Subcutaneous abdominal adipose tissue (tissue), 5 donors: ENCODE measurements around the gene SOAT1.
A peak's percentile ranks its signal among the peaks of the same experiment; 100 is the strongest.
"Not testable (repeated sequence)": the region's sequence is repeated elsewhere in the genome, so short reads cannot be mapped to it uniquely, and the experiment has no call there.

Experiments used
- H3K27ac ChIP-seq: one replicate; pipeline ENCODE4 v1.7.0; 2013; ENCODE audit warnings: low read depth, mild to moderate bottlenecking, inconsistent platforms, low read length, moderate library complexity
- H3K27me3 ChIP-seq, 5 donors: one replicate each; pipeline ENCODE4 v1.7.0; 2013; ENCODE audit warnings: low read length in 5 of 5, inconsistent platforms in 1 of 5; ENCODE audit not compliant: control insufficient read depth in 5 of 5, insufficient read depth in 4 of 5
- H3K36me3 ChIP-seq, 5 donors: one replicate each; pipeline ENCODE4 v1.7.0; 2013; ENCODE audit warnings: low read length in 5 of 5; ENCODE audit not compliant: control insufficient read depth in 5 of 5, insufficient read depth in 5 of 5
- H3K4me1 ChIP-seq, 5 donors: one replicate each; pipeline ENCODE4 v1.7.0; 2013; ENCODE audit warnings: low read length in 5 of 5, mild to moderate bottlenecking in 3 of 5, moderate library complexity in 1 of 5; ENCODE audit not compliant: control insufficient read depth in 5 of 5, insufficient read depth in 5 of 5
- H3K4me3 ChIP-seq, 5 donors: one replicate each; pipeline ENCODE4 v1.7.0; 2013; ENCODE audit warnings: low read length in 5 of 5, low read depth in 1 of 5
- H3K9ac ChIP-seq, 5 donors: one replicate each; pipeline ENCODE4 v1.7.0; 2013; ENCODE audit warnings: low read length in 5 of 5, mild to moderate bottlenecking in 4 of 5, moderate library complexity in 3 of 5
- H3K9me3 ChIP-seq, 5 donors: one replicate each; pipeline ENCODE4 v1.7.0; 2013; ENCODE audit warnings: low read length in 5 of 5; ENCODE audit not compliant: control insufficient read depth in 5 of 5
- donor health status: healthy.
- donor health status: healthy.
- donor health status: healthy.
- donor health status: healthy.
- donor health status: healthy.

SOAT1 gene

GRCh38 chr1:179274424-179274823 lies 19.2 kb upstream of the SOAT1 start:
- H3K36me3 ChIP-seq, H3K9ac ChIP-seq, H3K27ac ChIP-seq, H3K9me3 ChIP-seq, H3K4me1 ChIP-seq, H3K27me3 ChIP-seq, H3K4me3 ChIP-seq: not testable (repeated sequence)

GRCh38 chr1:179278920-179279319 lies 14.7 kb upstream of the SOAT1 start:
- Histone ChIP-seq H3K4me3 (no peak overlapping the region), H3K9ac (no peak overlapping the region), H3K36me3 (no peaks in the 10 kb centered on the region), H3K27ac (no peak overlapping the region), H3K4me1 (no peaks in the 10 kb centered on the region), H3K27me3 (no peaks in the 10 kb centered on the region), H3K9me3 (peaks cover 0 to 8% (median 4%) of the 10 kb centered on the region in 5 donors)

- no peaks in the 10 kb centered on the region for H3K27me3 ChIP-seq
- H3K9ac ChIP-seq, result no peak overlapping the region
- H3K4me1 ChIP-seq, result peaks cover 0 to 3% (median 0%) of the 10 kb centered on the region in 5 donors
- no peak overlapping the region for H3K4me3 ChIP-seq
- peaks cover 0 to 6% (median 4%) of the 10 kb centered on the region in 5 donors for H3K9me3 ChIP-seq
- no peaks in the 10 kb centered on the region for H3K36me3 ChIP-seq
- no peak overlapping the region for H3K27ac ChIP-seq
Measured at GRCh38 chr1:179283992-179284391, 9.6 kb upstream of the SOAT1 start.

GRCh38 chr1:179287946-179288345 lies 5.7 kb upstream of the SOAT1 start:
- Histone ChIP-seq H3K9me3 (no peaks in the 10 kb centered on the region), H3K36me3 (no peaks in the 10 kb centered on the region), H3K9ac (no peak overlapping the region), H3K27ac (no peak overlapping the region), H3K4me1 (peaks cover 0 to 5% (median under 1%) of the 10 kb centered on the region in 5 donors), H3K4me3 (no peak overlapping the region), H3K27me3 (no peaks in the 10 kb centered on the region)

- no peak overlapping the region for H3K9ac ChIP-seq
- no peaks in the 10 kb centered on the region for H3K36me3 ChIP-seq
- no peaks in the 10 kb centered on the region for H3K27me3 ChIP-seq
- no peak overlapping the region for H3K4me3 ChIP-seq
- H3K4me1 ChIP-seq, result peaks cover 0 to 14% (median 6%) of the 10 kb centered on the region in 5 donors
- no peaks in the 10 kb centered on the region for H3K9me3 ChIP-seq
- no peak overlapping the region for H3K27ac ChIP-seq
Measured at GRCh38 chr1:179288977-179289376, 4.6 kb upstream of the SOAT1 start.

GRCh38 chr1:179295164-179295755 lies 1.7 kb downstream of the SOAT1 start:
- Histone ChIP-seq H3K27ac (no peak overlapping the region), H3K9ac (no peak overlapping the region), H3K36me3 (no peaks in the 10 kb centered on the region), H3K27me3 (no peaks in the 10 kb centered on the region), H3K4me1 (peaks cover 3 to 35% (median 13%) of the 10 kb centered on the region in 5 donors), H3K4me3 (peak overlapping the region in 3 of 5 donors; percentile 9 to 87 (median 87)), H3K9me3 (no peaks in the 10 kb centered on the region)

- Histone ChIP-seq H3K27ac (no peak overlapping the region), H3K4me1 (peaks cover 3 to 35% (median 13%) of the 10 kb centered on the region in 5 donors), H3K27me3 (no peaks in the 10 kb centered on the region), H3K4me3 (no peak overlapping the region), H3K36me3 (no peaks in the 10 kb centered on the region), H3K9ac (no peak overlapping the region), H3K9me3 (no peaks in the 10 kb centered on the region)
Measured at GRCh38 chr1:179296356-179297104, 2.9 kb downstream of the SOAT1 start.

- peaks cover 3 to 35% (median 13%) of the 10 kb centered on the region in 5 donors for H3K4me1 ChIP-seq
- no peaks in the 10 kb centered on the region for H3K36me3 ChIP-seq
- no peak overlapping the region for H3K27ac ChIP-seq
- H3K27me3 ChIP-seq, result no peaks in the 10 kb centered on the region
- H3K9me3 ChIP-seq, result no peaks in the 10 kb centered on the region
- H3K9ac ChIP-seq, result no peak overlapping the region
- H3K4me3 ChIP-seq, result no peak overlapping the region
Measured at GRCh38 chr1:179297105-179297378, 3.4 kb downstream of the SOAT1 start.

- H3K36me3 ChIP-seq, result peaks cover 6 to 10% (median 8%) of the 10 kb centered on the region in 5 donors
- H3K27ac ChIP-seq, result no peak overlapping the region
- no peak overlapping the region for H3K9ac ChIP-seq
- peaks cover 3 to 24% (median 8%) of the 10 kb centered on the region in 5 donors for H3K4me1 ChIP-seq
- no peaks in the 10 kb centered on the region for H3K9me3 ChIP-seq
- no peaks in the 10 kb centered on the region for H3K27me3 ChIP-seq
- H3K4me3 ChIP-seq, result no peak overlapping the region
Measured at GRCh38 chr1:179298952-179299351, 5.4 kb downstream of the SOAT1 start.

- no peaks in the 10 kb centered on the region for H3K9me3 ChIP-seq
- peaks cover 7 to 15% (median 10%) of the 10 kb centered on the region in 5 donors for H3K36me3 ChIP-seq
- H3K27me3 ChIP-seq, result no peaks in the 10 kb centered on the region
- no peak overlapping the region for H3K9ac ChIP-seq
- peaks cover under 1 to 14% (median 4%) of the 10 kb centered on the region in 5 donors for H3K4me1 ChIP-seq
- no peak overlapping the region for H3K27ac ChIP-seq
- no peak overlapping the region for H3K4me3 ChIP-seq
Measured at GRCh38 chr1:179300112-179300511, 6.5 kb downstream of the SOAT1 start.
